HCT116 (cell line): ENCODE data around the gene TRPT1. TPM values are rescaled to one million over a fixed set of nuclear protein-coding genes. Genes with fewer than 3 reads are reported as not detected.

Experiments
- ATAC-seq: fragments of 200-7000 bp; cut with Tn5 transposase; 2 replicates; pipeline ENCODE4 v1.9.1; 2020; ENCODE audit warnings: mild to moderate bottlenecking, moderate library complexity
- BruUV-seq: library from RNA; stranded (reverse); fragments of 400-500 nt; replicated peaks from 2 replicates; lab custom pipeline; 2021; lab: Mats Ljungman, UMichigan
- CTCF ChIA-PET: fragments of 300-600 bp; sonication (Branson Sonifier 250); formaldehyde crosslinking; loops from one replicate; lab custom pipeline; 2021; ENCODE audit warnings: antibody characterized with exemption; lab: Charles Lee
- POLR2A ChIA-PET: fragments of 300-600, 350-600 bp; sonication (Branson Sonifier 250); formaldehyde crosslinking; loops from one replicate; lab custom pipeline; 2021; ENCODE audit warnings: antibody characterized with exemption; lab: Charles Lee
- RAD21 ChIA-PET, 2 experiments: fragments of 300-600 bp; sonication (Branson Sonifier 250); formaldehyde crosslinking; loops; one replicate each; lab custom pipeline; 2023; ENCODE audit warnings: low total read pairs in 2 of 2; ENCODE audit not compliant: uncharacterized antibody in 2 of 2, unreplicated experiment in 2 of 2, low non-redundant PET in 1 of 2; lab: Charles Lee
- DNase-seq: peaks from one replicate; pipeline ENCODE4 v3.0.0-alpha.2; 2010; ENCODE audit warnings: low read depth, low spot score
- H2AFZ ChIP-seq: fragments of 200-600 bp; shearing (Covaris generic), sonication (generic); 2 replicates; pipeline ENCODE4 v1.6.1; 2017; ENCODE audit warnings: low read depth, mixed run types, mixed read lengths, antibody characterized with exemption, low read length; ENCODE audit not compliant: poor library complexity, severe bottlenecking
- H3K27ac ChIP-seq: 2 replicates; pipeline ENCODE4 v1.5.1; 2012; ENCODE audit warnings: low read depth, low read length
- H3K27me3 ChIP-seq: fragments of 200-600 bp; sonication (generic); 2 replicates; pipeline ENCODE4 v1.6.1; 2016; ENCODE audit warnings: mixed run types, low read length, mixed read lengths; ENCODE audit not compliant: insufficient read depth
- H3K36me3 ChIP-seq, 2 experiments: fragments of 200-500 bp in 1 of 2; fragments of 200-600 bp in 1 of 2; sonication (Bioruptor generic) in 1 of 2; sonication (generic) in 1 of 2; 2 replicates each; pipeline versions ENCODE4 v1.5.1 to v1.6.1; 2014 to 2016; ENCODE audit warnings: low read length in 2 of 2, inconsistent platforms in 1 of 2, mixed read lengths in 1 of 2, mixed run types in 1 of 2; ENCODE audit not compliant: insufficient read depth in 2 of 2, control insufficient read depth in 1 of 2
- H3K4me1 ChIP-seq, 2 experiments: fragments of 200-600 bp in 1 of 2; sonication (generic) in 1 of 2; 2 replicates each; pipeline versions ENCODE4 v1.5.1 to v1.6.1; 2012 to 2017; ENCODE audit warnings: low read length in 2 of 2, inconsistent platforms in 1 of 2, mild to moderate bottlenecking in 1 of 2, mixed read lengths in 1 of 2, mixed run types in 1 of 2, moderate library complexity in 1 of 2; ENCODE audit not compliant: insufficient read depth in 2 of 2, control insufficient read depth in 1 of 2
- H3K4me2 ChIP-seq: fragments of 200-600 bp; sonication (generic); 2 replicates; pipeline ENCODE4 v1.6.1; 2017; ENCODE audit warnings: mixed run types, low read length, mixed read lengths
- H3K4me3 ChIP-seq, 2 experiments: fragments of 200-600 bp in 1 of 2; sonication (generic) in 1 of 2; replicated peaks in 1 of 2; 2 replicates each; pipeline ENCODE4 v1.5.1; 2011 to 2016; ENCODE audit warnings: low read length in 2 of 2, control low read depth in 1 of 2, low read depth in 1 of 2, mild to moderate bottlenecking in 1 of 2, mixed read lengths in 1 of 2, mixed run types in 1 of 2
- H3K79me2 ChIP-seq: fragments of 200-600 bp; sonication (generic); 2 replicates; pipeline ENCODE4 v1.6.1; 2017; ENCODE audit warnings: mild to moderate bottlenecking, mixed run types, low read length, moderate library complexity, mixed read lengths; ENCODE audit not compliant: insufficient read depth
- H3K9ac ChIP-seq: fragments of 200-600 bp; sonication (generic); 2 replicates; pipeline ENCODE4 v1.6.1; 2016; ENCODE audit warnings: low read length, mixed read lengths
- H3K9me2 ChIP-seq: fragments of 200-600 bp; sonication (generic), shearing (Covaris generic); 2 replicates; pipeline ENCODE4 v1.6.1; 2017; ENCODE audit warnings: mixed run types, mild to moderate bottlenecking, moderate library complexity; ENCODE audit not compliant: insufficient read depth
- H3K9me3 ChIP-seq, 2 experiments: fragments of 200-500 bp in 1 of 2; fragments of 200-600 bp in 1 of 2; sonication (Bioruptor generic) in 1 of 2; sonication (generic) in 1 of 2; 2 replicates each; pipeline ENCODE4 v1.6.1; 2014 to 2017; ENCODE audit warnings: low read length in 2 of 2, mixed read lengths in 2 of 2, inconsistent platforms in 1 of 2, low read depth in 1 of 2, mild to moderate bottlenecking in 1 of 2, mixed run types in 1 of 2, moderate library complexity in 1 of 2; ENCODE audit not compliant: control insufficient read depth in 1 of 2, insufficient read depth in 1 of 2
- H4K20me1 ChIP-seq: fragments of 200-600 bp; sonication (generic), shearing (Covaris generic); 2 replicates; pipeline ENCODE4 v1.6.1; 2017; ENCODE audit warnings: mixed run types, mild to moderate bottlenecking, moderate library complexity; ENCODE audit not compliant: insufficient read depth
- CBX3 ChIP-seq: IDR thresholded peaks from 2 replicates; pipeline ENCODE4 v1.6.1; 2012; ENCODE audit warnings: low read depth
- CEBPB ChIP-seq: IDR thresholded peaks from 2 replicates; pipeline ENCODE4 v1.6.1; 2012; ENCODE audit warnings: low read depth
- CTCF ChIP-seq, 3 experiments: fragments of 200-600 bp in 1 of 3; sonication (generic) in 1 of 3; IDR thresholded peaks in 2 of 3; conservative IDR thresholded peaks in 1 of 3; 2 replicates each; pipeline ENCODE4 v1.5.1; 2012 to 2017; ENCODE audit warnings: low read depth in 2 of 3, low read length in 2 of 3, antibody characterized with exemption in 1 of 3, borderline replicate concordance in 1 of 3, control low read depth in 1 of 3, mild to moderate bottlenecking in 1 of 3, mixed read lengths in 1 of 3, mixed run types in 1 of 3, moderate library complexity in 1 of 3; ENCODE audit not compliant: insufficient read depth in 1 of 3
- ELF1 ChIP-seq: IDR thresholded peaks from 2 replicates; pipeline ENCODE4 v1.6.1; 2012; ENCODE audit warnings: low read depth, borderline replicate concordance
- EZH2phosphoT487 ChIP-seq: fragments of 200-600 bp; IDR thresholded peaks from 2 replicates; pipeline ENCODE4 v1.6.1; 2018; ENCODE audit warnings: antibody characterized with exemption, borderline replicate concordance
- FOSL1 ChIP-seq: IDR thresholded peaks from 2 replicates; pipeline ENCODE4 v1.6.1; 2012; ENCODE audit warnings: low read depth
- JUND ChIP-seq: IDR thresholded peaks from 2 replicates; pipeline ENCODE4 v1.6.1; 2012
- MAX ChIP-seq: IDR thresholded peaks from 2 replicates; pipeline ENCODE4 v1.6.1; 2012
- POLR2A ChIP-seq: IDR thresholded peaks from 2 replicates; pipeline ENCODE4 v1.7.0; 2011; ENCODE audit warnings: borderline replicate concordance; ENCODE audit not compliant: insufficient read depth, insufficient read length; ENCODE audit errors: extremely low read depth
- POLR2AphosphoS5 ChIP-seq: IDR thresholded peaks from 2 replicates; pipeline ENCODE4 v1.6.1; 2011; ENCODE audit warnings: mild to moderate bottlenecking, low read depth, low read length, moderate library complexity
- RAD21 ChIP-seq: IDR thresholded peaks from 2 replicates; pipeline ENCODE4 v1.6.1; 2012; ENCODE audit warnings: low read depth, mild to moderate bottlenecking
- SIN3A ChIP-seq: IDR thresholded peaks from 2 replicates; pipeline ENCODE4 v1.6.1; 2012; ENCODE audit warnings: low read depth
- SRF ChIP-seq: IDR thresholded peaks from 2 replicates; pipeline ENCODE4 v1.6.1; 2012; ENCODE audit warnings: low read depth
- TCF7L2 ChIP-seq: IDR thresholded peaks from 2 replicates; pipeline ENCODE4 v1.7.0; 2011; ENCODE audit warnings: borderline replicate concordance, inconsistent platforms; ENCODE audit not compliant: insufficient read depth, insufficient read length; ENCODE audit errors: extremely low read depth
- YY1 ChIP-seq: IDR thresholded peaks from 2 replicates; pipeline ENCODE4 v1.6.1; 2011; ENCODE audit warnings: low read length, low read depth, moderate library complexity, mild to moderate bottlenecking; ENCODE audit not compliant: insufficient replicate concordance; ENCODE audit errors: extremely low read depth
- ZBTB33 ChIP-seq: IDR thresholded peaks from 2 replicates; pipeline ENCODE4 v1.6.1; 2011; ENCODE audit warnings: mild to moderate bottlenecking, low read length, moderate library complexity; ENCODE audit not compliant: insufficient replicate concordance; ENCODE audit errors: extremely low read depth
- ZFX ChIP-seq: fragments of 450-650 bp; IDR thresholded peaks from 2 replicates; pipeline ENCODE4 v1.6.1; 2017
- ZNF274 ChIP-seq: fragments of 200-500 bp; sonication (Bioruptor generic); IDR thresholded peaks from 2 replicates; pipeline ENCODE4 v1.6.1; 2014; ENCODE audit warnings: mild to moderate bottlenecking, low read depth, low read length, inconsistent platforms
- intact Hi-C: fragments of 100-400 bp; cut with micrococcal nuclease; formaldehyde crosslinking; loops from 2 replicates; pipeline ENCODE4 v1.10.0; 2022
- total RNA-seq: library from RNA; stranded (reverse); gene quantifications from one replicate; pipeline ENCODE4 v1.2.1, GENCODE V29; 2021; ENCODE audit not compliant: unreplicated experiment
- TF ChIP-seq, protein P1 (sequence below): IDR thresholded peaks from 2 replicates; pipeline ENCODE4 v1.6.1; 2012
- TF ChIP-seq, protein P2 (sequence below): IDR thresholded peaks from 2 replicates; pipeline ENCODE4 v1.6.1; 2012; ENCODE audit warnings: low read depth

Gene TRPT1
- total RNA-seq, 1 experiment from 2014 or later: 43.2 TPM

- no peaks in the 10 kb centered on the region for H3K9me2 ChIP-seq
- H3K4me2 ChIP-seq: no peak overlapping the region
- no peaks in the 10 kb centered on the region for H3K27me3 ChIP-seq
- no peak for DNase-seq
- no peaks in the 10 kb centered on the region for H4K20me1 ChIP-seq
- POLR2A ChIA-PET: no interaction called here
- H3K36me3 ChIP-seq: peaks cover 30 to 66% of the 10 kb centered on the region in 2 experiments; a peak in 3 of 4 replicates
- CTCF ChIA-PET: no interaction called here
- no TSS peak for BruUV-seq
- H3K9ac ChIP-seq: no peak overlapping the region
- H3K9me3 ChIP-seq: no peaks in the 10 kb centered on the region
- H2AFZ ChIP-seq: no peak overlapping the region
- H3K4me1 ChIP-seq: peaks cover 4 to 11% of the 10 kb centered on the region in 2 experiments; a peak in 3 of 4 replicates
- TF ChIP-seq CBX3: no peak
- no peak for TF ChIP-seq ZNF274
- TF ChIP-seq SRF: no peak
- no peak for TF ChIP-seq FOSL1
- TF ChIP-seq, protein P1, sequence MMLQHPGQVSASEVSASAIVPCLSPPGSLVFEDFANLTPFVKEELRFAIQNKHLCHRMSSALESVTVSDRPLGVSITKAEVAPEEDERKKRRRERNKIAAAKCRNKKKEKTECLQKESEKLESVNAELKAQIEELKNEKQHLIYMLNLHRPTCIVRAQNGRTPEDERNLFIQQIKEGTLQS: no peak
- TF ChIP-seq EZH2phosphoT487: no peak
- no peak for TF ChIP-seq SIN3A
- no peak for TF ChIP-seq ELF1
- no peak for TF ChIP-seq CTCF (IDR thresholded peaks at IDR 0.05 in 2 of 3, conservative IDR thresholded peaks at IDR 0.05 in 1 of 3; ENCODE audit: borderline replicate concordance in 1 of 3, insufficient read depth in 1 of 3, low read depth in 2 of 3, low read length in 2 of 3)
- TF ChIP-seq POLR2A: no peak
- TF ChIP-seq YY1: no peak
- no peak for TF ChIP-seq TCF7L2
- TF ChIP-seq CEBPB: no peak
- no peak for TF ChIP-seq ZBTB33
- TF ChIP-seq, protein P2, sequence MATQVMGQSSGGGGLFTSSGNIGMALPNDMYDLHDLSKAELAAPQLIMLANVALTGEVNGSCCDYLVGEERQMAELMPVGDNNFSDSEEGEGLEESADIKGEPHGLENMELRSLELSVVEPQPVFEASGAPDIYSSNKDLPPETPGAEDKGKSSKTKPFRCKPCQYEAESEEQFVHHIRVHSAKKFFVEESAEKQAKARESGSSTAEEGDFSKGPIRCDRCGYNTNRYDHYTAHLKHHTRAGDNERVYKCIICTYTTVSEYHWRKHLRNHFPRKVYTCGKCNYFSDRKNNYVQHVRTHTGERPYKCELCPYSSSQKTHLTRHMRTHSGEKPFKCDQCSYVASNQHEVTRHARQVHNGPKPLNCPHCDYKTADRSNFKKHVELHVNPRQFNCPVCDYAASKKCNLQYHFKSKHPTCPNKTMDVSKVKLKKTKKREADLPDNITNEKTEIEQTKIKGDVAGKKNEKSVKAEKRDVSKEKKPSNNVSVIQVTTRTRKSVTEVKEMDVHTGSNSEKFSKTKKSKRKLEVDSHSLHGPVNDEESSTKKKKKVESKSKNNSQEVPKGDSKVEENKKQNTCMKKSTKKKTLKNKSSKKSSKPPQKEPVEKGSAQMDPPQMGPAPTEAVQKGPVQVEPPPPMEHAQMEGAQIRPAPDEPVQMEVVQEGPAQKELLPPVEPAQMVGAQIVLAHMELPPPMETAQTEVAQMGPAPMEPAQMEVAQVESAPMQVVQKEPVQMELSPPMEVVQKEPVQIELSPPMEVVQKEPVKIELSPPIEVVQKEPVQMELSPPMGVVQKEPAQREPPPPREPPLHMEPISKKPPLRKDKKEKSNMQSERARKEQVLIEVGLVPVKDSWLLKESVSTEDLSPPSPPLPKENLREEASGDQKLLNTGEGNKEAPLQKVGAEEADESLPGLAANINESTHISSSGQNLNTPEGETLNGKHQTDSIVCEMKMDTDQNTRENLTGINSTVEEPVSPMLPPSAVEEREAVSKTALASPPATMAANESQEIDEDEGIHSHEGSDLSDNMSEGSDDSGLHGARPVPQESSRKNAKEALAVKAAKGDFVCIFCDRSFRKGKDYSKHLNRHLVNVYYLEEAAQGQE: no peak
- TF ChIP-seq POLR2AphosphoS5: no peak
- no peak for TF ChIP-seq MAX
- TF ChIP-seq ZFX: no peak
- no peak for TF ChIP-seq RAD21
- TF ChIP-seq JUND: no peak
- no peak overlapping the region for H3K27ac ChIP-seq
- intact Hi-C loops: no loop called here
- no peak for ATAC-seq
- RAD21 ChIA-PET: no interaction called here
- no peak overlapping the region for H3K4me3 ChIP-seq
- peaks cover 9% of the 10 kb centered on the region; the same call in 1 of the 2 replicates for H3K79me2 ChIP-seq
These were observed 33.6 kb upstream of the TRPT1 start for GRCh38 chr11:64259533-64260067.
